Measurements from ENCODE around the gene SCN5A.

The SCN5A gene

DNA sequence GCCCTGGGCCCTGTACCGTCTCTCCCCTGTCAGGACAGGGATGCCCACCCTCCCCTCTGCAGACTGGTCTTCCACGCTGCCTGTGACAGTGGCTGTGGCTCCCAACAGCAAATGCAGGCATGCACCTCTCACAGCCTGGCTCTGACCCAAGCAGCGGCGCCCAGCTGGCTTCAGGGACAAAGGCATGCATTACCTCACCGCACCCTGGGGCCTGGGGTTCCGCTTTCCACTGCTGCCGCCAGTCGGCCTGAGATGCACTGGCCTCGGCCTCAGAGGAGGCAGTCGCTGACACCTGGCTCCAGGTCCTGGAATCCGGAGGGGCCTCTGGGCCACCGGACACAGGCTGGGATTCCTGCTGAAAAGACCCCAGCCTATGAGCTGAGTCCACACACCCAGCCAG, 70.3 kb downstream of the SCN5A start:
- TF ChIP-seq NFIC (IDR thresholded peaks at IDR 0.05) (peak; percentile 84), EP300 (IDR thresholded peaks at IDR 0.05; ENCODE audit: borderline replicate concordance) (no peak), FOXM1 (IDR thresholded peaks at IDR 0.05; ENCODE audit: borderline replicate concordance, low read depth) (no peak), ZBTB7A (IDR thresholded peaks at IDR 0.05; ENCODE audit: low read depth) (no peak), RAD21 (IDR thresholded peaks at IDR 0.05; ENCODE audit: low read depth) (peak; percentile 55; the same call in 1 of the 2 replicates), TEAD4 (IDR thresholded peaks at IDR 0.05) (peak; percentile 67), YY1 (IDR thresholded peaks at IDR 0.05; ENCODE audit: low read depth) (no peak), CEBPB (IDR thresholded peaks at IDR 0.05) (no peak)
- TF ChIP-seq, protein P1, sequence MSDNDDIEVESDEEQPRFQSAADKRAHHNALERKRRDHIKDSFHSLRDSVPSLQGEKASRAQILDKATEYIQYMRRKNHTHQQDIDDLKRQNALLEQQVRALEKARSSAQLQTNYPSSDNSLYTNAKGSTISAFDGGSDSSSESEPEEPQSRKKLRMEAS (IDR thresholded peaks at IDR 0.05): peak; percentile 61; the same call in 1 of the 2 replicates
- TF ChIP-seq, protein P2, sequence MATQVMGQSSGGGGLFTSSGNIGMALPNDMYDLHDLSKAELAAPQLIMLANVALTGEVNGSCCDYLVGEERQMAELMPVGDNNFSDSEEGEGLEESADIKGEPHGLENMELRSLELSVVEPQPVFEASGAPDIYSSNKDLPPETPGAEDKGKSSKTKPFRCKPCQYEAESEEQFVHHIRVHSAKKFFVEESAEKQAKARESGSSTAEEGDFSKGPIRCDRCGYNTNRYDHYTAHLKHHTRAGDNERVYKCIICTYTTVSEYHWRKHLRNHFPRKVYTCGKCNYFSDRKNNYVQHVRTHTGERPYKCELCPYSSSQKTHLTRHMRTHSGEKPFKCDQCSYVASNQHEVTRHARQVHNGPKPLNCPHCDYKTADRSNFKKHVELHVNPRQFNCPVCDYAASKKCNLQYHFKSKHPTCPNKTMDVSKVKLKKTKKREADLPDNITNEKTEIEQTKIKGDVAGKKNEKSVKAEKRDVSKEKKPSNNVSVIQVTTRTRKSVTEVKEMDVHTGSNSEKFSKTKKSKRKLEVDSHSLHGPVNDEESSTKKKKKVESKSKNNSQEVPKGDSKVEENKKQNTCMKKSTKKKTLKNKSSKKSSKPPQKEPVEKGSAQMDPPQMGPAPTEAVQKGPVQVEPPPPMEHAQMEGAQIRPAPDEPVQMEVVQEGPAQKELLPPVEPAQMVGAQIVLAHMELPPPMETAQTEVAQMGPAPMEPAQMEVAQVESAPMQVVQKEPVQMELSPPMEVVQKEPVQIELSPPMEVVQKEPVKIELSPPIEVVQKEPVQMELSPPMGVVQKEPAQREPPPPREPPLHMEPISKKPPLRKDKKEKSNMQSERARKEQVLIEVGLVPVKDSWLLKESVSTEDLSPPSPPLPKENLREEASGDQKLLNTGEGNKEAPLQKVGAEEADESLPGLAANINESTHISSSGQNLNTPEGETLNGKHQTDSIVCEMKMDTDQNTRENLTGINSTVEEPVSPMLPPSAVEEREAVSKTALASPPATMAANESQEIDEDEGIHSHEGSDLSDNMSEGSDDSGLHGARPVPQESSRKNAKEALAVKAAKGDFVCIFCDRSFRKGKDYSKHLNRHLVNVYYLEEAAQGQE (IDR thresholded peaks at IDR 0.05; ENCODE audit: low read depth): no peak
- TF ChIP-seq, protein P3, sequence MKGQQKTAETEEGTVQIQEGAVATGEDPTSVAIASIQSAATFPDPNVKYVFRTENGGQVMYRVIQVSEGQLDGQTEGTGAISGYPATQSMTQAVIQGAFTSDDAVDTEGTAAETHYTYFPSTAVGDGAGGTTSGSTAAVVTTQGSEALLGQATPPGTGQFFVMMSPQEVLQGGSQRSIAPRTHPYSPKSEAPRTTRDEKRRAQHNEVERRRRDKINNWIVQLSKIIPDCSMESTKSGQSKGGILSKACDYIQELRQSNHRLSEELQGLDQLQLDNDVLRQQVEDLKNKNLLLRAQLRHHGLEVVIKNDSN (IDR thresholded peaks at IDR 0.05): no peak

DNA sequence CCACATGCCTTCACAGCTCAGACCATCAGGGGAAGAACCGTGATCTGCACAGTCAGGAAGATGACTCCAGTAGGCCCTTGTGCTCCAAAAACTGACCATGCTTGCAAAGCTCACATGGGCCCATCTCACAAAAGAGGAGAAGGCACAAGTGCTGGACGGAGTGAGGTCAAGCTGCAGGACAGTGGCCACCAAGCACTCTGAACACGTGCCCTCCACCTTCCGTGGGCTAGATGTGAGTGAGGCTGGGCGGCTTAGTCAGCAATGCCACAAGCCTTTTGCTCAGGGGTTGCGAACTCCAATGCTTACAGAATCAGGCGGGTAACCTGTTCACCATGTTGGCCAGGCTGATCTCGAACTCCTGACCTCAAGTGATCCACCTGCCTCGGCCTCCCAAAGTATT, 70.9 kb downstream of the SCN5A start:
- TF ChIP-seq, protein P1 (IDR thresholded peaks at IDR 0.05): no peak
- TF ChIP-seq CEBPB (IDR thresholded peaks at IDR 0.05): no peak
- TF ChIP-seq NFIC (IDR thresholded peaks at IDR 0.05): no peak
- TF ChIP-seq, protein P3 (IDR thresholded peaks at IDR 0.05): no peak
- TF ChIP-seq CREB1 (IDR thresholded peaks at IDR 0.05; ENCODE audit: low read depth): no peak
- TF ChIP-seq, protein P2 (IDR thresholded peaks at IDR 0.05; ENCODE audit: low read depth): no peak
- no peak for TF ChIP-seq TEAD4 (IDR thresholded peaks at IDR 0.05)
- no peak for TF ChIP-seq EP300 (IDR thresholded peaks at IDR 0.05; ENCODE audit: borderline replicate concordance)
- TF ChIP-seq YY1 (IDR thresholded peaks at IDR 0.05; ENCODE audit: low read depth): no peak
- TF ChIP-seq FOXM1 (IDR thresholded peaks at IDR 0.05; ENCODE audit: borderline replicate concordance, low read depth): no peak

DNA sequence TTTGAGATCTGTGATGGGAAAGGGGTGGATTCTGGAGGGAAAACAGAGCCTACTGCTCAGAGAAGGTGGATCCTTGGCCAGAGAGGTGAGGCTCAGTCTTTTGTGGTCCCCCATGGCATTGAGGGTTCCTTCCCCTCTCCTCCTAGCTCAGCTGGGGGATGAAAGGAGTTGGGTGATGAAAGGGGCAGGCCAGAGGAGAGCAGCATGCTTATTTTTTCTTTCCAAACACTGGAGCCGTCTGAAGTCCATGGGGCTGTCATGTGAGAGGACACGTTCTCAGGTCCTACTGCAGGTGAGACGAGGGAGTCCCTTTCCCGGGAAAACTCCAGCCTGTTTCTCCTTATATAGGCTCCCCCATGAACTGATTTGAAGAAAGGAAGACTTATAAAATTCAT, 71.4 kb downstream of the SCN5A start:
- TF ChIP-seq TEAD4 (IDR thresholded peaks at IDR 0.05) (no peak), YY1 (IDR thresholded peaks at IDR 0.05; ENCODE audit: low read depth) (no peak), CREB1 (IDR thresholded peaks at IDR 0.05; ENCODE audit: low read depth) (no peak), FOXM1 (IDR thresholded peaks at IDR 0.05; ENCODE audit: borderline replicate concordance, low read depth) (no peak), EP300 (IDR thresholded peaks at IDR 0.05; ENCODE audit: borderline replicate concordance) (no peak), ZBTB7A (IDR thresholded peaks at IDR 0.05; ENCODE audit: low read depth) (no peak), NFIC (IDR thresholded peaks at IDR 0.05) (no peak), CEBPB (IDR thresholded peaks at IDR 0.05) (no peak), TCF12 (IDR thresholded peaks at IDR 0.05; ENCODE audit: low read depth) (no peak), EGR1 (IDR thresholded peaks at IDR 0.05) (no peak), RAD21 (IDR thresholded peaks at IDR 0.05; ENCODE audit: low read depth) (no peak)
- TF ChIP-seq, protein P1 (IDR thresholded peaks at IDR 0.05): no peak
- TF ChIP-seq, protein P3 (IDR thresholded peaks at IDR 0.05): no peak
- TF ChIP-seq, protein P2 (IDR thresholded peaks at IDR 0.05; ENCODE audit: low read depth): no peak

DNA sequence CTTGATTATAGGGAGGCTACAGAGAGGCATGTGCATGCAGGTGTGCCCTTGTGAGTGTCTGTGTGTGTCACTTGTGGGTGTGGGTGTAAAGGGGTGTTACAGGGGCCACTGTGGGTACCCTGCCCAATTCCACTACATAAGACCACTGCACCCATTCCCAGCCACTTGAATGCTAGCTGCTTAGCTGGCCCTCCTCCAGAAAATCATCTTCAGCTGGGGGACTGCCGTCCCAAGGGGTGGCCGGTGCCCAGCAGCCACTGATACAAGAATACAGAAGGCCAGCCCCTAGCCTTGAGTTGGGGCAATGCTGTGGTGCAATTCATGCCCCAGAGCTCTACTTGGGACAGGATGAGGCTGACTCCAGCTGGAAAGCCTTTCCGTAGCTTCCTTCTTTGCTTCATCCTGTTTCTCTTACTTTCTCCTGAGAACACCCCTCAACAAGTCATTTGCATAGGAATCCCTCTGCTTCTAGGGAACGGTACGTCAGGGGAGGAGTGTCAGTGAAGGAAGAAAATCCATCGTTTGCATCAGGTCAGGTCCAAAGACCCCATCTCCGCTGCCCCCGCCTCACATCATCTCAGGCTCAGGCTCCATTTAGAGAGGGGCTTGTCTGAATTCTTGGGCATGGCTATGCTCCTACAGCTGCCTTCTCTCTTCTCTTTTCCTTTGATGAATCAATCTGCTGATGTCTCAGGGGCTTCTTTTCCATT, 72.0 kb downstream of the SCN5A start:
- no peak for TF ChIP-seq EGR1 (IDR thresholded peaks at IDR 0.05)
- TF ChIP-seq EP300 (IDR thresholded peaks at IDR 0.05; ENCODE audit: borderline replicate concordance): no peak
- TF ChIP-seq YY1 (IDR thresholded peaks at IDR 0.05; ENCODE audit: low read depth): no peak
- TF ChIP-seq, protein P2 (IDR thresholded peaks at IDR 0.05; ENCODE audit: low read depth): no peak
- TF ChIP-seq CREB1 (IDR thresholded peaks at IDR 0.05; ENCODE audit: low read depth): no peak
- TF ChIP-seq TAF1 (IDR thresholded peaks at IDR 0.05; ENCODE audit: low read depth): no peak
- TF ChIP-seq, protein P1 (IDR thresholded peaks at IDR 0.05): no peak
- TF ChIP-seq TEAD4 (IDR thresholded peaks at IDR 0.05): no peak
- no peak for TF ChIP-seq CEBPB (IDR thresholded peaks at IDR 0.05)
- no peak for TF ChIP-seq NFIC (IDR thresholded peaks at IDR 0.05)
- TF ChIP-seq, protein P3 (IDR thresholded peaks at IDR 0.05): no peak
- TF ChIP-seq RAD21 (IDR thresholded peaks at IDR 0.05; ENCODE audit: low read depth): no peak
- no peak for TF ChIP-seq FOXM1 (IDR thresholded peaks at IDR 0.05; ENCODE audit: borderline replicate concordance, low read depth)
- no peak for TF ChIP-seq ZBTB7A (IDR thresholded peaks at IDR 0.05; ENCODE audit: low read depth)
- TF ChIP-seq TCF12 (IDR thresholded peaks at IDR 0.05; ENCODE audit: low read depth): no peak

Measured in Ishikawa (cell line).